GM18507 (cell line): Measurements from ENCODE around the gene CCDC83.
"Not testable (repeated sequence)": the region's sequence is repeated elsewhere in the genome, so short reads cannot be mapped to it uniquely, and the experiment has no call there.

Experiments
- DNase-seq: peaks from one replicate; pipeline ENCODE4 v3.0.0; 2011; ENCODE audit warnings: low read depth; ENCODE audit not compliant: insufficient read length; ENCODE audit errors: extremely low spot score
- FAIRE-seq: peaks from 2 replicates; lab custom pipeline; 2011; peaks lifted over from hg19 to GRCh38; lab: Jason Lieb, UNC

Gene CCDC83

GRCh38 chr11:85874265-85874664 is 19.1 kb downstream of the CCDC83 start:
- no peak for DNase-seq

GRCh38 chr11:85875505-85875904 is 20.3 kb downstream of the CCDC83 start:
- DNase-seq: no peak

More at GRCh38 chr11:85874265-85874664, 19.1 kb downstream of the CCDC83 start:
- no peak for FAIRE-seq

GRCh38 chr11:85884581-85885021 is 29.4 kb downstream of the CCDC83 start:
- DNase-seq: no peak
- no peak for FAIRE-seq

More at GRCh38 chr11:85875505-85875904, 20.3 kb downstream of the CCDC83 start:
- no peak for FAIRE-seq

GRCh38 chr11:85886089-85887056 is 31.2 kb downstream of the CCDC83 start:
- no peak for DNase-seq
- no peak for FAIRE-seq

- FAIRE-seq (no peak), DNase-seq (no peak)
These were observed 33.9 kb downstream of the CCDC83 start for GRCh38 chr11:85889108-85889507.

GRCh38 chr11:85889676-85890579 is 34.7 kb downstream of the CCDC83 start:
- DNase-seq (no peak), FAIRE-seq (no peak)

- FAIRE-seq (no peak), DNase-seq (no peak)
These were observed 38.2 kb downstream of the CCDC83 start for GRCh38 chr11:85893395-85893794.

- DNase-seq (no peak), FAIRE-seq (no peak)
These were observed 41.7 kb downstream of the CCDC83 start for GRCh38 chr11:85896876-85897275.

GRCh38 chr11:85898456-85898855 is 43.3 kb downstream of the CCDC83 start:
- FAIRE-seq: no peak
- no peak for DNase-seq

- FAIRE-seq: no peak
- DNase-seq: no peak
These were observed 47.2 kb downstream of the CCDC83 start for GRCh38 chr11:85902353-85902752.

- DNase-seq: no peak
- FAIRE-seq: no peak
These were observed 48.2 kb downstream of the CCDC83 start for GRCh38 chr11:85903406-85903805.

GRCh38 chr11:85903811-85904210 is 48.6 kb downstream of the CCDC83 start:
- FAIRE-seq: no peak
- DNase-seq: no peak

- no peak for FAIRE-seq
These were observed 57.2 kb downstream of the CCDC83 start for GRCh38 chr11:85912414-85912813.

GRCh38 chr11:85913513-85913912 is 58.3 kb downstream of the CCDC83 start:
- DNase-seq (no peak), FAIRE-seq (no peak)

More at GRCh38 chr11:85912414-85912813, 57.2 kb downstream of the CCDC83 start:
- no peak for DNase-seq

GRCh38 chr11:85914425-85914824 is 59.2 kb downstream of the CCDC83 start:
- FAIRE-seq (no peak), DNase-seq (no peak)

- no peak for FAIRE-seq
- no peak for DNase-seq
These were observed 64.0 kb downstream of the CCDC83 start for GRCh38 chr11:85918910-85919794.

- DNase-seq: no peak
- FAIRE-seq: no peak
These were observed 67.2 kb downstream of the CCDC83 start for GRCh38 chr11:85922367-85922766.

- DNase-seq: no peak
- no peak for FAIRE-seq
These were observed 68.3 kb downstream of the CCDC83 start for GRCh38 chr11:85923455-85923854.

GRCh38 chr11:85926653-85927214 is 71.6 kb downstream of the CCDC83 start:
- not testable (repeated sequence) for DNase-seq, FAIRE-seq
